Stimulated activated CD4-positive, alpha-beta T cell treated with anti-CD3 and anti-CD28 coated beads, TNF-alpha, amount 100 ng/mL, for 24 hours (primary cell): Measurements from ENCODE around the gene GATD1.
A peak's percentile ranks its signal among the peaks of the same experiment; 100 is the strongest.

Experiments used
- DNase-seq, 3 experiments: peaks; one replicate each; pipeline ENCODE4 v3.0.0-alpha.2; 2020; ENCODE audit warnings: low read depth in 3 of 3

The GATD1 gene

GRCh38 chr11:795634-796564 lies 18.6 kb upstream of the GATD1 start:
- peak; percentile 69 to 88 (median 76) for DNase-seq

GRCh38 chr11:794766-795633 lies 17.7 kb upstream of the GATD1 start:
- DNase-seq, result no peak

GRCh38 chr11:794013-794765 lies 16.9 kb upstream of the GATD1 start:
- DNase-seq, result no peak

- DNase-seq, result no peak
These were observed 16.3 kb upstream of the GATD1 start for GRCh38 chr11:793556-793955.

- no peak for DNase-seq
These were observed 15.6 kb upstream of the GATD1 start for GRCh38 chr11:792873-793272.

GRCh38 chr11:792535-792821 lies 15.2 kb upstream of the GATD1 start:
- no peak for DNase-seq

- no peak for DNase-seq
These were observed 14.6 kb upstream of the GATD1 start for GRCh38 chr11:791658-792534.

- no peak for DNase-seq
These were observed 13.7 kb upstream of the GATD1 start for GRCh38 chr11:790721-791564.

- peak in 1 of 3 experiments; percentile 56 for DNase-seq
These were observed 12.7 kb upstream of the GATD1 start, which contains the start of gene CEND1 for GRCh38 chr11:789943-790342. TSS of gene CEND1 (minus strand) at chr11:790090. CDS start at chr11:788576, 1,514 bp downstream.

GRCh38 chr11:788953-789940 lies 12.0 kb upstream of the GATD1 start:
- DNase-seq, result no peak

GRCh38 chr11:788009-788640 lies 10.8 kb upstream of the GATD1 start:
- no peak for DNase-seq

- no peak for DNase-seq
These were observed 9.9 kb upstream of the GATD1 start for GRCh38 chr11:787084-787675.

- DNase-seq, result no peak
These were observed 9.2 kb upstream of the GATD1 start for GRCh38 chr11:786235-787083.

GRCh38 chr11:783581-784015 lies 6.3 kb upstream of the GATD1 start:
- DNase-seq, result no peak

- DNase-seq, result no peak
These were observed 5.2 kb upstream of the GATD1 start for GRCh38 chr11:782264-783174.
